PC-3 (cell line): Measurements from ENCODE around the gene FAM222A. TPM values are rescaled to one million over a fixed set of nuclear protein-coding genes. Genes with fewer than 3 reads are reported as not detected.

Experiments
- ATAC-seq: fragments of 200-7000 bp; cut with Tn5 transposase; 2 replicates; pipeline ENCODE4 v1.9.1; 2020; ENCODE audit warnings: mild to moderate bottlenecking, moderate library complexity
- BruUV-seq: library from RNA; stranded (reverse); fragments of 400-500 nt; replicated peaks from 2 replicates; lab custom pipeline; 2021; lab: Mats Ljungman, UMichigan
- CTCF ChIA-PET: fragments of 300-600 bp; sonication (Branson Sonifier 250); formaldehyde crosslinking; loops from one replicate; lab custom pipeline; 2022; ENCODE audit warnings: antibody characterized with exemption; lab: Charles Lee
- POLR2A ChIA-PET: fragments of 300-600 bp; sonication (Branson Sonifier 250); formaldehyde crosslinking; loops from one replicate; lab custom pipeline; 2022; ENCODE audit warnings: antibody characterized with exemption; ENCODE audit not compliant: unreplicated experiment; lab: Charles Lee
- DNase-seq: peaks from one replicate; pipeline ENCODE4 v3.0.0-alpha.2; 2015
- H2AFZ ChIP-seq: fragments of 300-600 bp; sonication (generic); 2 replicates; pipeline ENCODE4 v1.6.0; 2016; ENCODE audit warnings: antibody characterized with exemption, low read length
- H3F3A ChIP-seq: fragments of 300-600 bp; sonication (generic); one replicate; pipeline ENCODE4 v1.6.0; 2017; ENCODE audit warnings: antibody characterized with exemption, low read length, control low read depth, mild to moderate bottlenecking; ENCODE audit not compliant: unreplicated experiment
- H3K27ac ChIP-seq: fragments of 300-600 bp; sonication (generic); 2 replicates; pipeline ENCODE4 v1.5.1; 2016; ENCODE audit warnings: mild to moderate bottlenecking, low read length
- H3K27me3 ChIP-seq: fragments of 300-600 bp; sonication (generic); 2 replicates; pipeline ENCODE4 v1.6.1; 2016; ENCODE audit warnings: low read length, mixed read lengths
- H3K36me3 ChIP-seq: fragments of 300-600 bp; sonication (generic); 2 replicates; pipeline ENCODE4 v1.6.1; 2016; ENCODE audit warnings: low read depth, mixed run types, low read length, mixed read lengths
- H3K4me1 ChIP-seq: fragments of 300-600 bp; sonication (generic); 2 replicates; pipeline ENCODE4 v1.5.1; 2016; ENCODE audit warnings: low read length; ENCODE audit not compliant: insufficient read depth
- H3K4me2 ChIP-seq: fragments of 300-600 bp; sonication (generic); 2 replicates; pipeline ENCODE4 v1.6.0; 2016; ENCODE audit warnings: low read length
- H3K4me3 ChIP-seq: fragments of 300-600 bp; sonication (generic); 2 replicates; pipeline ENCODE4 v1.5.1; 2016; ENCODE audit warnings: mild to moderate bottlenecking, low read length, mixed read lengths
- H3K79me2 ChIP-seq: fragments of 300-600 bp; sonication (generic); 2 replicates; pipeline ENCODE4 v1.6.1; 2017; ENCODE audit warnings: low read length, mixed read lengths
- H3K9ac ChIP-seq: fragments of 300-600 bp; sonication (generic); 2 replicates; pipeline ENCODE4 v1.6.0; 2016; ENCODE audit warnings: mild to moderate bottlenecking, low read length
- H3K9me2 ChIP-seq: fragments of 300-600 bp; sonication (generic); replicated peaks from 2 replicates; pipeline ENCODE4 v1.6.1; 2016; ENCODE audit warnings: mixed run types, low read length, mixed read lengths
- H3K9me3 ChIP-seq: fragments of 300-600 bp; sonication (generic); 2 replicates; pipeline ENCODE4 v1.6.1; 2016; ENCODE audit warnings: low read length, mixed read lengths
- H4K20me1 ChIP-seq: fragments of 300-600 bp; sonication (generic); 2 replicates; pipeline ENCODE4 v1.6.1; 2016; ENCODE audit warnings: low read length, mixed read lengths
- CTCF ChIP-seq: fragments of 300-600 bp; sonication (generic); conservative IDR thresholded peaks from 2 replicates; pipeline ENCODE4 v1.5.1; 2017; ENCODE audit warnings: antibody characterized with exemption, low read depth, mild to moderate bottlenecking, low read length
- EZH2 ChIP-seq: fragments of 300-600 bp; sonication (generic); IDR thresholded peaks from one replicate; pipeline ENCODE4 v1.6.1; 2017; ENCODE audit warnings: antibody characterized with exemption, mild to moderate bottlenecking, low read length; ENCODE audit not compliant: unreplicated experiment
- EZH2phosphoT487 ChIP-seq: fragments of 300-600 bp; sonication (generic); IDR thresholded peaks from 2 replicates; pipeline ENCODE4 v1.6.1; 2018; ENCODE audit warnings: mild to moderate bottlenecking, antibody characterized with exemption, low read length, borderline replicate concordance
- intact Hi-C: fragments of 100-400 bp; cut with micrococcal nuclease; formaldehyde crosslinking; loops from 2 replicates; pipeline ENCODE4 v1.9.0; 2023
- total RNA-seq: library from RNA; depleted of rRNA; stranded (reverse); fragments of >200 nt; gene quantifications from 2 replicates; pipeline ENCODE4 v1.2.3, GENCODE V29; 2014

FAM222A gene
- total RNA-seq, 1 experiment from 2014 or later, result 11.7 TPM

DNA sequence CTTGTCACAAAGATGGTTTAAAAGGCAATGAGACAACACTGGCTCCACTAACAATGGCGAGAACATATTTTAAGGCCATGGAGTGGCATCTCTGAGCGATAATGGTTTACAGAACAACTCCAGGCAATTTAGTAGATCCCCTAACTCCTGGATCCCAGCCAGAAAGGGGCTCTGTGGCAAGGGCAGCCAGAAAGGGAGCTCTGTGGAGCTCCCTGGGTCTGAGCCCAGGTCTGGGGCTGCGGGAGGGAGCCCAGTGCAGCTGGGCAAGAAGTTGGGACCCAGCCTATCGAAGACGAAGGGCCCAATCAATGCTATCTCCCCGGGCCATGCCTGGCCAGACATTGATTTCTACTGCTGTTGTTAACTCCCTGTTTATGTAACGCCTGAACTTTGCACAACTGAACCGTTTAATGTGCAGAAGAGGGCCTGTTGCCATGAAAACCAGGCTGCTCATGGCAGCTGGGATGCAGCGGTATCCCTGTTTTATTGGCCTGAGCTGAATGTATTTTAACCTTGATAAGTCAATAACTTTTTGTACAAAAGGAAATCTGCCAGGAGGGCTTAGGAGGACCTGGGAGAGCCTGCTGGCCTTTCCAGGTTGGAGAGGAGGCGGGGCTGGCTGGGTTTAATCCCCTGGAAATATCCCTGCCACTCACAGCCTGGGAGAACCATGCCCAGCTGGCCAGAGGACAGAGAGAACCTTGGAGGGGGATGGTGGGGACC is 6.7 kb upstream of the FAM222A start:
- no TSS peak for BruUV-seq
- no peak overlapping the region for H3K4me2 ChIP-seq
- no peak overlapping the region for H3K4me3 ChIP-seq
- H3K9ac ChIP-seq, result no peak overlapping the region
- ChIA-PET CTCF (no interaction called here), POLR2A (no interaction called here)
- TF ChIP-seq CTCF, result no peak
- no peak for TF ChIP-seq EZH2phosphoT487
- no peak for TF ChIP-seq EZH2
- no peak overlapping the region for H2AFZ ChIP-seq
- H3K27me3 ChIP-seq, result no peaks in the 10 kb centered on the region
- H3F3A ChIP-seq, result no peaks in the 10 kb centered on the region
- H4K20me1 ChIP-seq, result no peaks in the 10 kb centered on the region
- H3K9me3 ChIP-seq, result no peaks in the 10 kb centered on the region
- no peak overlapping the region for H3K27ac ChIP-seq
- H3K36me3 ChIP-seq, result no peaks in the 10 kb centered on the region
- no peak for DNase-seq
- H3K4me1 ChIP-seq, result peaks cover 17% of the 10 kb centered on the region
- H3K79me2 ChIP-seq, result no peaks in the 10 kb centered on the region
- no peaks in the 10 kb centered on the region for H3K9me2 ChIP-seq
- intact Hi-C loops, result no loop called here
- no peak for ATAC-seq

GRCh38 chr12:109707470-109707821 is 6.2 kb upstream of the FAM222A start:
- POLR2A ChIA-PET, result no interaction called here
- H3K27ac ChIP-seq, result no peak overlapping the region
- no peak for ATAC-seq

More at GRCh38 chr12:109707470-109707821, 6.2 kb upstream of the FAM222A start:
- CTCF ChIA-PET, result no interaction called here
- no TSS peak for BruUV-seq
- no peaks in the 10 kb centered on the region for H3K9me2 ChIP-seq
- no peaks in the 10 kb centered on the region for H4K20me1 ChIP-seq
- H2AFZ ChIP-seq, result no peak overlapping the region
- no peaks in the 10 kb centered on the region for H3F3A ChIP-seq
- no peak overlapping the region for H3K9ac ChIP-seq
- DNase-seq, result no peak
- H3K4me3 ChIP-seq, result no peak overlapping the region
- no peaks in the 10 kb centered on the region for H3K36me3 ChIP-seq
- peaks cover 17% of the 10 kb centered on the region for H3K4me1 ChIP-seq
- intact Hi-C loops, result no loop called here
- TF ChIP-seq EZH2phosphoT487, result no peak
- TF ChIP-seq EZH2, result no peak
- TF ChIP-seq CTCF, result no peak
- no peaks in the 10 kb centered on the region for H3K9me3 ChIP-seq
- no peaks in the 10 kb centered on the region for H3K79me2 ChIP-seq
- H3K4me2 ChIP-seq, result no peak overlapping the region
- no peaks in the 10 kb centered on the region for H3K27me3 ChIP-seq
